K562 (cell line): ENCODE measurements around the gene CCDC50. TPM values are rescaled to one million over a fixed set of nuclear protein-coding genes. Genes with fewer than 3 reads are reported as not detected.

Experiments
- ATAC-seq: fragments of 200-7000 bp; cut with Tn5 transposase; 3 replicates; pipeline ENCODE4 v1.9.1; 2020; ENCODE audit warnings: moderate library complexity
- BruUV-seq: library from RNA; stranded (reverse); fragments of 400-500 nt; replicated peaks from 2 replicates; lab custom pipeline; 2021; lab: Mats Ljungman, UMichigan
- CTCF ChIA-PET: fragments of 300-600 bp; formaldehyde crosslinking; extraction: SDS; loops from one replicate; lab custom pipeline; 2021; ENCODE audit warnings: low intra/inter-chr PET ratio; lab: Yijun Ruan, JAX
- POLR2A ChIA-PET: fragments of 300-600, 350-650 bp; sonication (Branson Sonifier 250); formaldehyde crosslinking; extraction: SDS; loops from one replicate; lab custom pipeline; 2021; ENCODE audit warnings: antibody characterized with exemption, inconsistent platforms; lab: Yijun Ruan, JAX
- DNase-seq, 4 experiments: peaks; one replicate each; pipeline versions ENCODE4 v3.0.0 to v3.0.0-alpha.2; 2011 to 2018; ENCODE audit warnings: low spot score in 3 of 4, mixed read lengths in 3 of 4; ENCODE audit errors: extremely low read depth in 1 of 4
- FAIRE-seq: peaks from 2 replicates; lab custom pipeline; 2011; peaks lifted over from hg19 to GRCh38; lab: Jason Lieb, UNC
- H2AFZ ChIP-seq: 2 replicates; pipeline ENCODE4 v1.6.0; 2011; ENCODE audit warnings: low read depth, low read length, control low read depth, inconsistent platforms
- H3K27ac ChIP-seq: fragments of 200-600 bp; 3 replicates; pipeline ENCODE4 v1.8.0; 2011; ENCODE audit warnings: low read depth, mild to moderate bottlenecking, control low read depth, inconsistent platforms, low read length, moderate library complexity, mixed read lengths; ENCODE audit errors: extremely low read depth
- H3K27me3 ChIP-seq, 2 experiments: fragments of 300-600 bp in 1 of 2; 2 replicates in 1 of 2; 3 replicates in 1 of 2; pipeline versions ENCODE4 v1.6.0 to v1.8.0; 2011; ENCODE audit warnings: inconsistent platforms in 2 of 2, low read length in 2 of 2, mild to moderate bottlenecking in 1 of 2, mixed read lengths in 1 of 2, moderate library complexity in 1 of 2; ENCODE audit not compliant: control insufficient read depth in 2 of 2, insufficient read depth in 2 of 2
- H3K36me3 ChIP-seq: fragments of 300-600 bp; 3 replicates; pipeline ENCODE4 v1.8.0; 2011; ENCODE audit warnings: mild to moderate bottlenecking, low read length, inconsistent platforms; ENCODE audit not compliant: control insufficient read depth, insufficient read depth
- H3K4me1 ChIP-seq, 2 experiments: fragments of 200-600 bp in 1 of 2; replicated peaks in 1 of 2; 2 replicates in 1 of 2; 3 replicates in 1 of 2; pipeline versions ENCODE4 v1.5.1 to v1.8.0; 2011; ENCODE audit warnings: inconsistent platforms in 2 of 2, low read length in 2 of 2, mild to moderate bottlenecking in 1 of 2, mixed read lengths in 1 of 2, moderate library complexity in 1 of 2; ENCODE audit not compliant: control insufficient read depth in 2 of 2, insufficient read depth in 2 of 2
- H3K4me2 ChIP-seq: 2 replicates; pipeline ENCODE4 v1.6.1; 2011; ENCODE audit warnings: low read length, control low read depth, inconsistent platforms, mixed read lengths; ENCODE audit not compliant: insufficient read depth
- H3K4me3 ChIP-seq: fragments of 200-600 bp; sonication (generic), shearing (Covaris generic); 2 replicates; pipeline ENCODE4 v1.5.1; 2016; ENCODE audit warnings: control low read depth, inconsistent platforms
- H3K79me2 ChIP-seq: fragments of 200-600 bp; 3 replicates; pipeline ENCODE4 v1.8.0; 2011; ENCODE audit warnings: low read length, inconsistent platforms; ENCODE audit not compliant: control insufficient read depth, insufficient read depth
- H3K9ac ChIP-seq, 2 experiments: 2 replicates each; pipeline versions ENCODE4 v1.6.0 to v1.6.1; 2011; ENCODE audit warnings: low read depth in 2 of 2, low read length in 2 of 2, control low read depth in 1 of 2, inconsistent platforms in 1 of 2, mild to moderate bottlenecking in 1 of 2, mixed read lengths in 1 of 2; ENCODE audit not compliant: insufficient read depth in 1 of 2
- H3K9me1 ChIP-seq: one replicate; pipeline ENCODE4 v1.6.0; 2011; ENCODE audit warnings: inconsistent platforms, mild to moderate bottlenecking, low read length, moderate library complexity; ENCODE audit not compliant: control insufficient read depth, insufficient read depth
- H3K9me3 ChIP-seq: replicated peaks from 2 replicates; pipeline ENCODE4 v1.5.1; 2011; ENCODE audit warnings: low read depth, low read length, inconsistent platforms; ENCODE audit not compliant: control insufficient read depth, insufficient read depth
- H4K20me1 ChIP-seq: replicated peaks from 2 replicates; pipeline ENCODE4 v1.6.1; 2011; ENCODE audit warnings: low read length, inconsistent platforms, mixed read lengths; ENCODE audit not compliant: control insufficient read depth, insufficient read depth
- FOXM1 ChIP-seq, 2 experiments: fragments of 450-650 bp in 1 of 2; sonication (generic) in 1 of 2; formaldehyde crosslinking in 1 of 2; IDR thresholded peaks; 2 replicates each; pipeline versions ENCODE4 v1.6.1 to v1.9.0; 2017 to 2022; ENCODE audit warnings: low read depth in 2 of 2, mild to moderate bottlenecking in 2 of 2, missing genetic modification reagents in 1 of 2, moderate library complexity in 1 of 2
- ILF3 ChIP-seq: fragments of 450-650 bp; IDR thresholded peaks from 2 replicates; pipeline ENCODE4 v1.6.1; 2018; ENCODE audit warnings: antibody characterized with exemption, mild to moderate bottlenecking, moderate library complexity, borderline replicate concordance
- NFE2L1 ChIP-seq: fragments of 450-650 bp; IDR thresholded peaks from 2 replicates; pipeline ENCODE4 v1.6.1; 2016; ENCODE audit warnings: missing genetic modification characterization, low read depth, mild to moderate bottlenecking, missing compliant biosample characterization, moderate library complexity, borderline replicate concordance
- SREBF2 ChIP-seq: sonication (generic); formaldehyde crosslinking; IDR thresholded peaks from 2 replicates; pipeline ENCODE4 v1.4.0; 2020; ENCODE audit warnings: mild to moderate bottlenecking, missing genetic modification reagents
- ZBTB17 ChIP-seq: fragments of 450-650 bp; formaldehyde crosslinking; IDR thresholded peaks from 2 replicates; pipeline ENCODE4 v1.4.0; 2020; ENCODE audit warnings: mild to moderate bottlenecking
- ZC3H4 ChIP-seq: sonication (generic); formaldehyde crosslinking; IDR thresholded peaks from 2 replicates; pipeline ENCODE4 v1.9.0; 2021; ENCODE audit warnings: missing genetic modification reagents, borderline replicate concordance
- ZNF384 ChIP-seq: IDR thresholded peaks from 2 replicates; pipeline ENCODE4 v1.6.1; 2012; ENCODE audit warnings: low read depth, low read length, improper control_type of control experiment
- WGBS: fragments of 100-300 bp; shearing (Covaris generic); methylation state at CpG from one replicate; pipeline ENCODE4 v1.1.6; 2016; ENCODE audit warnings: low coverage, mixed read lengths; ENCODE audit not compliant: insufficient coverage; ENCODE audit errors: missing lambda C conversion rate; 5-methylcytosine and 5-hydroxymethylcytosine counted together
- in situ Hi-C: fragments of 300-500 bp; cut with MboI; formaldehyde crosslinking; loops from 4 replicates; pipeline ENCODE4 v1.15.0; 2018; ENCODE audit warnings: inconsistent platforms, mixed read lengths
- intact Hi-C: fragments of 100-400 bp; cut with micrococcal nuclease; formaldehyde crosslinking; loops from 2 replicates; pipeline ENCODE4 v1.14.2; 2022
- polyA plus RNA-seq, 8 experiments: library from polyadenylated mRNA; depleted of rRNA in 4 of 8; stranded (reverse) in 5 of 8; unstranded in 3 of 8; fragments of >200 nt; fragmentation: Nextera tagmentation in 2 of 8; fragmentation: Illumina TruSeq in 1 of 8; extraction: Ambion mirVana in 2 of 8; extraction: Trizol in 1 of 8; gene quantifications; 2 replicates each; pipeline versions ENCODE4 v1.2.1 to v1.2.3, GENCODE V29; 2011 to 2014; ENCODE audit warnings: inconsistent platforms in 1 of 8, missing spikeins in 1 of 8
- total RNA-seq, 7 experiments: library from RNA; depleted of rRNA in 6 of 7; stranded (reverse); fragments of >200 nt in 6 of 7; fragmentation: Illumina TruSeq in 2 of 7; extraction: Trizol in 2 of 7; gene quantifications; 2 replicates each; pipeline versions ENCODE4 v1.2.1 to v1.2.3, GENCODE V29; 2011 to 2021; ENCODE audit warnings: low replicate concordance in 1 of 7
- TF ChIP-seq, protein P1 (sequence below): fragments of 450-650 bp; IDR thresholded peaks from 2 replicates; pipeline ENCODE4 v1.6.1; 2016; ENCODE audit warnings: low read depth, mild to moderate bottlenecking, moderate library complexity
- TF ChIP-seq, protein P2 (sequence below), 2 experiments: IDR thresholded peaks; 2 replicates each; pipeline ENCODE4 v1.6.1; 2011; ENCODE audit warnings: borderline replicate concordance in 1 of 2, control low read depth in 1 of 2, low read depth in 1 of 2, low read length in 1 of 2, mild to moderate bottlenecking in 1 of 2, mixed read lengths in 1 of 2, moderate library complexity in 1 of 2; ENCODE audit not compliant: insufficient read depth in 1 of 2, insufficient read length in 1 of 2, poor library complexity in 1 of 2, severe bottlenecking in 1 of 2; ENCODE audit errors: extremely low read depth in 1 of 2
- TF ChIP-seq, protein P3 (sequence below): fragments of 450-650 bp; formaldehyde crosslinking; IDR thresholded peaks from 2 replicates; pipeline ENCODE4 v1.4.0; 2020; ENCODE audit warnings: mild to moderate bottlenecking, mixed read lengths
- TF ChIP-seq, protein P4 (sequence below): sonication (generic); formaldehyde crosslinking; IDR thresholded peaks from 2 replicates; pipeline ENCODE4 v1.8.0; 2022; ENCODE audit warnings: mild to moderate bottlenecking, missing genetic modification reagents
- TF ChIP-seq, protein P5 (sequence below): conservative IDR thresholded peaks from 2 replicates; pipeline ENCODE4 v1.6.1; 2011; ENCODE audit warnings: low read depth, mild to moderate bottlenecking, low read length; ENCODE audit not compliant: control insufficient read depth

Gene CCDC50
- total and polyA plus RNA-seq, 9 of the 15 experiments (the other 6 are each of a cell fraction or from before 2014, with no cell fraction given), result 8.4 to 63.4 (median 40.4) TPM

DNA sequence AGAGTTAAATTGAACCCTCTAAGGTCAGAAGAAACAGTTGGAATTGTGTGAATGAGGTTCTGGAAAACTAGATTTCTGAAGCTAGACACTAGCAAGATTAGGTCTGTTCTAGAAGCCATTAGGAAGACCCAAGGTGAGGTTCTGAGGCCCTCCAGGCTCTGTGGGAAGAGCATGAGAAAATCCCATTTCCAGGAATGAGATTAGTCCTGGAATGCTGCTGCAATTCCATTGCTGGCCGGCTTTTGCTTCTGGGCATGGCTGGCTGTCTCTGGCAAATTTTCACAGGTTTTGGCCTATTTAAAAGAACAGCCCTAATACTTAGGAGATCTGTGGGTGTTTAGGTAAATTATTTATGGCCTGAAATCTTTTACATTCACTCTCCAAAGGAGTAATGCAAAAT is 104.8 kb downstream of the CCDC50 start:
- H2AFZ ChIP-seq, result no peak overlapping the region
- no peaks in the 10 kb centered on the region for H3K27me3 ChIP-seq
- no peak overlapping the region for H3K4me3 ChIP-seq
- no peak overlapping the region for H3K4me2 ChIP-seq
- peaks cover 14% of the 10 kb centered on the region for H3K36me3 ChIP-seq
- in situ Hi-C loops (no loop called here), intact Hi-C loops (no loop called here)
- H3K9me1 ChIP-seq, result no peaks in the 10 kb centered on the region
- H3K79me2 ChIP-seq, result peaks cover 92% of the 10 kb centered on the region
- H3K9me3 ChIP-seq, result no peaks in the 10 kb centered on the region
- no peak for DNase-seq
- BruUV-seq, result no TSS peak
- no peak overlapping the region for H3K9ac ChIP-seq
- CTCF ChIA-PET, result no interaction called here
- H4K20me1 ChIP-seq, result no peaks in the 10 kb centered on the region; the same call in 1 of the 2 replicates
- ATAC-seq, result no peak
- FAIRE-seq, result no peak
- WGBS, result 70% methylated on average over 1 of the region's 1 CpG
- no peaks in the 10 kb centered on the region; a peak in 1 of 5 replicates for H3K4me1 ChIP-seq
- POLR2A ChIA-PET, result no interaction called here
- H3K27ac ChIP-seq, result no peak overlapping the region
- TF ChIP-seq, protein P1, sequence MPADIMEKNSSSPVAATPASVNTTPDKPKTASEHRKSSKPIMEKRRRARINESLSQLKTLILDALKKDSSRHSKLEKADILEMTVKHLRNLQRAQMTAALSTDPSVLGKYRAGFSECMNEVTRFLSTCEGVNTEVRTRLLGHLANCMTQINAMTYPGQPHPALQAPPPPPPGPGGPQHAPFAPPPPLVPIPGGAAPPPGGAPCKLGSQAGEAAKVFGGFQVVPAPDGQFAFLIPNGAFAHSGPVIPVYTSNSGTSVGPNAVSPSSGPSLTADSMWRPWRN, result no peak
- no peak for TF ChIP-seq ZC3H4 (CRISPR knock-in tag)
- TF ChIP-seq SREBF2, result no peak
- no peak for TF ChIP-seq ZBTB17 (CRISPR knock-in tag)
- no peak for TF ChIP-seq ZNF384
- TF ChIP-seq NFE2L1 (tag), result no peak
- TF ChIP-seq ILF3, result no peak
- TF ChIP-seq, protein P2, sequence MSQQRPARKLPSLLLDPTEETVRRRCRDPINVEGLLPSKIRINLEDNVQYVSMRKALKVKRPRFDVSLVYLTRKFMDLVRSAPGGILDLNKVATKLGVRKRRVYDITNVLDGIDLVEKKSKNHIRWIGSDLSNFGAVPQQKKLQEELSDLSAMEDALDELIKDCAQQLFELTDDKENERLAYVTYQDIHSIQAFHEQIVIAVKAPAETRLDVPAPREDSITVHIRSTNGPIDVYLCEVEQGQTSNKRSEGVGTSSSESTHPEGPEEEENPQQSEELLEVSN (IDR thresholded peaks at IDR 0.05; ENCODE audit: borderline replicate concordance in 1 of 2, extremely low read depth in 1 of 2, insufficient read depth in 1 of 2, insufficient read length in 1 of 2, low read depth in 1 of 2, low read length in 1 of 2, poor library complexity in 1 of 2, severe bottlenecking in 1 of 2), result no peak
- TF ChIP-seq, protein P3, sequence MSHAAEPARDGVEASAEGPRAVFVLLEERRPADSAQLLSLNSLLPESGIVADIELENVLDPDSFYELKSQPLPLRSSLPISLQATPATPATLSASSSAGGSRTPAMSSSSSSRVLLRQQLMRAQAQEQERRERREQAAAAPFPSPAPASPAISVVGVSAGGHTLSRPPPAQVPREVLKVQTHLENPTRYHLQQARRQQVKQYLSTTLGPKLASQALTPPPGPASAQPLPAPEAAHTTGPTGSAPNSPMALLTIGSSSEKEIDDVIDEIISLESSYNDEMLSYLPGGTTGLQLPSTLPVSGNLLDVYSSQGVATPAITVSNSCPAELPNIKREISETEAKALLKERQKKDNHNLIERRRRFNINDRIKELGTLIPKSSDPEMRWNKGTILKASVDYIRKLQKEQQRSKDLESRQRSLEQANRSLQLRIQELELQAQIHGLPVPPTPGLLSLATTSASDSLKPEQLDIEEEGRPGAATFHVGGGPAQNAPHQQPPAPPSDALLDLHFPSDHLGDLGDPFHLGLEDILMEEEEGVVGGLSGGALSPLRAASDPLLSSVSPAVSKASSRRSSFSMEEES, result no peak
- TF ChIP-seq, protein P4, sequence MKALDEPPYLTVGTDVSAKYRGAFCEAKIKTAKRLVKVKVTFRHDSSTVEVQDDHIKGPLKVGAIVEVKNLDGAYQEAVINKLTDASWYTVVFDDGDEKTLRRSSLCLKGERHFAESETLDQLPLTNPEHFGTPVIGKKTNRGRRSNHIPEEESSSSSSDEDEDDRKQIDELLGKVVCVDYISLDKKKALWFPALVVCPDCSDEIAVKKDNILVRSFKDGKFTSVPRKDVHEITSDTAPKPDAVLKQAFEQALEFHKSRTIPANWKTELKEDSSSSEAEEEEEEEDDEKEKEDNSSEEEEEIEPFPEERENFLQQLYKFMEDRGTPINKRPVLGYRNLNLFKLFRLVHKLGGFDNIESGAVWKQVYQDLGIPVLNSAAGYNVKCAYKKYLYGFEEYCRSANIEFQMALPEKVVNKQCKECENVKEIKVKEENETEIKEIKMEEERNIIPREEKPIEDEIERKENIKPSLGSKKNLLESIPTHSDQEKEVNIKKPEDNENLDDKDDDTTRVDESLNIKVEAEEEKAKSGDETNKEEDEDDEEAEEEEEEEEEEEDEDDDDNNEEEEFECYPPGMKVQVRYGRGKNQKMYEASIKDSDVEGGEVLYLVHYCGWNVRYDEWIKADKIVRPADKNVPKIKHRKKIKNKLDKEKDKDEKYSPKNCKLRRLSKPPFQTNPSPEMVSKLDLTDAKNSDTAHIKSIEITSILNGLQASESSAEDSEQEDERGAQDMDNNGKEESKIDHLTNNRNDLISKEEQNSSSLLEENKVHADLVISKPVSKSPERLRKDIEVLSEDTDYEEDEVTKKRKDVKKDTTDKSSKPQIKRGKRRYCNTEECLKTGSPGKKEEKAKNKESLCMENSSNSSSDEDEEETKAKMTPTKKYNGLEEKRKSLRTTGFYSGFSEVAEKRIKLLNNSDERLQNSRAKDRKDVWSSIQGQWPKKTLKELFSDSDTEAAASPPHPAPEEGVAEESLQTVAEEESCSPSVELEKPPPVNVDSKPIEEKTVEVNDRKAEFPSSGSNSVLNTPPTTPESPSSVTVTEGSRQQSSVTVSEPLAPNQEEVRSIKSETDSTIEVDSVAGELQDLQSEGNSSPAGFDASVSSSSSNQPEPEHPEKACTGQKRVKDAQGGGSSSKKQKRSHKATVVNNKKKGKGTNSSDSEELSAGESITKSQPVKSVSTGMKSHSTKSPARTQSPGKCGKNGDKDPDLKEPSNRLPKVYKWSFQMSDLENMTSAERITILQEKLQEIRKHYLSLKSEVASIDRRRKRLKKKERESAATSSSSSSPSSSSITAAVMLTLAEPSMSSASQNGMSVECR (CRISPR knock-in tag), result no peak
- TF ChIP-seq FOXM1 (IDR thresholded peaks at IDR 0.05; ENCODE audit: low read depth), result no peak
- TF ChIP-seq FOXM1 (CRISPR knock-in tag; IDR thresholded peaks at IDR 0.05; ENCODE audit: low read depth), result no peak
- TF ChIP-seq, protein P5, sequence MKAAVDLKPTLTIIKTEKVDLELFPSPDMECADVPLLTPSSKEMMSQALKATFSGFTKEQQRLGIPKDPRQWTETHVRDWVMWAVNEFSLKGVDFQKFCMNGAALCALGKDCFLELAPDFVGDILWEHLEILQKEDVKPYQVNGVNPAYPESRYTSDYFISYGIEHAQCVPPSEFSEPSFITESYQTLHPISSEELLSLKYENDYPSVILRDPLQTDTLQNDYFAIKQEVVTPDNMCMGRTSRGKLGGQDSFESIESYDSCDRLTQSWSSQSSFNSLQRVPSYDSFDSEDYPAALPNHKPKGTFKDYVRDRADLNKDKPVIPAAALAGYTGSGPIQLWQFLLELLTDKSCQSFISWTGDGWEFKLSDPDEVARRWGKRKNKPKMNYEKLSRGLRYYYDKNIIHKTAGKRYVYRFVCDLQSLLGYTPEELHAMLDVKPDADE, result no peak
